SK-N-SH treated with all-trans-retinoic acid at 6 μM for 48 hours (cell line): Measurements from ENCODE around the gene MEF2C.

Source experiments
- CREB5 ChIP-seq: fragments of 250-450 bp; sonication (Bioruptor Pico); IDR thresholded peaks from 2 replicates; pipeline ENCODE4 v1.5.1; 2020; ENCODE audit warnings: low read depth, mild to moderate bottlenecking, moderate library complexity
- TCF4 ChIP-seq: fragments of 250-450 bp; sonication (Bioruptor Pico); IDR thresholded peaks from 2 replicates; pipeline ENCODE4 v1.8.0; 2021; ENCODE audit warnings: mild to moderate bottlenecking, moderate library complexity, borderline replicate concordance
- TOX ChIP-seq: fragments of 250-450 bp; sonication (Bioruptor Pico); IDR thresholded peaks from 2 replicates; pipeline ENCODE4 v1.8.0; 2021; ENCODE audit warnings: mild to moderate bottlenecking, moderate library complexity, borderline replicate concordance
- ZNF70 ChIP-seq: fragments of 450-650 bp; formaldehyde crosslinking; IDR thresholded peaks from 2 replicates; pipeline ENCODE4 v1.5.0; 2020; ENCODE audit warnings: mild to moderate bottlenecking, moderate library complexity

MEF2C gene

GRCh38 chr5:88667496-88668201 lies 215.3 kb downstream of the MEF2C start (continued):
- TF ChIP-seq TCF4 (CRISPR knock-in tag) (no peak), CREB5 (no peak), ZNF70 (CRISPR knock-in tag) (no peak), TOX (CRISPR knock-in tag) (no peak)
